Measurements from ENCODE around the gene KDM2A.

The KDM2A gene

DNA sequence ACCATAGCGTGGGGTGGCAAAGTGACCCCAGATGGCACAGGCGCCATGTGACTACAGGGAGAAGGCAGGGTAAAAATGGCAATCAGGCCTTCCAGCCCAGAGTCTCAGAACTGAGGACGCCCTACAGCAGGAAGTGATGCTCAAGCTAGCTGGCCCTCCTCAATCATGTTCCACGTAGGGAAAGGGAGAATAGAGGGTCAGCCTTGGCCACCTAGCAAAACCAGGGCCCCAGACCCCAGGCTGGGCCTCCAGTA, 169.1 kb downstream of the KDM2A start:
- DNase-seq: no peak

DNA sequence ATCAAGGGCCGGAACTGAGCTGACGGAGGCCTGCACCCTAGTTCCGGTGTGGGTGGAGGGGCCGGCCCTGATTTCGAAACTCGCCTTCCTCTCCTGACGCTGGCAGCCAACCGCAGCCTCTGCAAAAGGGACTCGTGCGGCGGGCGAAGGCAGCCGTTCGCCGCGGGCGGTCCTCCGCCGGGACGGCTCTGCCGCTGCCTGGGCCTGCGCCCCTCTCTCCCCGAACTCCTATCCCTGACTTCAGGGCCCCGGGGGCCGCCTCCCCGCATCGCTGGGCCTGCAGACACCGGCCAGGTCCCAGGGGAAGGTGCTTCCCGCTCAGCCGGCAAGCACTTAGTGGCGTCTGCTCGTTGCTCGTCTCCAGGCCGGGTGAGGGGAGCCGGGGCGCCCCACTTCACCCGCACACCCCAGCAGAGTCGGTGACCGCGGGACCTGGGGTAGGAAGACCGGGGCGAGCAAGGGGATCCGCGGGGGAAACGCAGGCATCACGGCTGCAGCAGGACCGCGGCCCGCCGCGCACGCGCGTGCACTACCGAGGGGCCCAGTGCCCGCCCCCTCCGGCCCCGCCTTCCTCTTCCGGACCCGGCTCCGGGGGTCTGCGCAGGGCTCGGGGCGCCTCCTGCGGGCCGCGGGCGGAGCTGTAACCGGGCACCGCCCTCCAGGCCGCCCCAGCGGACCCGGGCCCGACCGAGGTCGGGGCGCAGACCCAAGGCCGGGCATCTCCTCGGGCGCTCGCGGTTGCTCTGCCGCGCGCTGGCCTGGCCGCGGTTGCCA, 169.6 kb downstream of the KDM2A start:
- DNase-seq: peak; percentile 93

- DNase-seq: no peak
Observed at GRCh38 chr11:67289226-67289650, 170.2 kb downstream of the KDM2A start, which contains the start of gene ANKRD13D. Gene ANKRD13D, plus strand, starts transcription at chr11:67289303. Its CDS starts 158 bp downstream, at chr11:67289461.

DNA sequence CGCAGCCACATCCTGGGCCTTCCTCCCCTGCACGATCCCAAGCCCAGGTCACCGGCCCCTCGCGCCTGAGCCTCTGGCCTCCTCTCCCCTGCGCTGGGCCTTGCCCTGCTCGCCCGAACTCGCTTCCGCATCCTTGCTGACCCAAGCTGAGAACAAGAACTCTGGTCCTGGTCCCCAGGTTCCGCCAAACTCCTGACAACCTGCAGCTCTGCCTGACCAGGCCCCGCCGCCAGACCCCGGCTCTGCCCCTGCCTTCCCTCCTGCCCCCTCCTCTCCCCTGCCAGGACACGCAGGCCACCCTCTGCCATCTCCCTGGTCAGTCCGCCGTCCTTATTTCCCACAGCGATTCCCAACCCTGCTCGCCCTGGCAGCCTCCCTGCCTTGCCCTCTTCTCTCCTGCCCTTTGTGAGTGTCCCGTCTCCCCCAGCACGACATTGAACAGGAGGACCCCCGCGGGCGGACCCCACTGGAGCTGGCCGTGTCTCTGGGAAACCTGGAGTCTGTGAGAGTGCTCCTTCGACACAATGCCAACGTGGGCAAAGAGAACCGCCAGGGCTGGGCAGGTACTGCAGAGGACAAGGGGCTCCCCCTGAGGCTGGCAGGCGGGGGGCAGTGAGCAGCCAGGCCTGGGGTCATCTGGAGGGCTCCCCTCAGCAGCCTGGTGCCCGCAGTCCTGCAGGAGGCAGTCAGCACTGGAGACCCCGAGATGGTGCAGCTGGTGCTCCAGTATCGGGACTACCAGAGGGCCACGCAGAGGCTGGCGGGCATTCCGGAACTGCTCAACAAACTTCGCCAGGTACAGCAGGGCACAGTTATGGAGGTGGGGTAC, 170.8 kb downstream of the KDM2A start:
- DNase-seq: no peak

- DNase-seq: no peak
Observed at GRCh38 chr11:67290801-67291200, 171.7 kb downstream of the KDM2A start.

GRCh38 chr11:67291481-67292381, 172.7 kb downstream of the KDM2A start:
- no peak for DNase-seq

DNA sequence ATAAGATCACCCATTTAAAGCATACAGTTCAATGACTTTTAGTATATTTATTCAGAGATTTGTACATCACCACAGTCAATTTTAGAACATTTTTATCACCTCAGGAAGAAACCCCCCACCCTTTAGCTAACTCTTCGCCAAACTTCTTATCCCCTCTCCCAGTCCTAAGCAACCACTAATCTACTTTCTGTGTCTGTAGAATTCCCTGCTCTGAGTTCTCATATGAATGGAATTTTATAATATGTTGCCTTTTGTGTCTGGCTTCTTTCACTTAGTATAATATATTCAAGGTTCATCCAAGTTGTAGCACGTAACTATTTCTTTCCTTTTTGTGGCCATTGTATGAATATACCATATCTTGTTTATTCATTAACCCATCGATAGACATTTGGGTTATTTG, 173.6 kb downstream of the KDM2A start:
- DNase-seq: no peak

DNA sequence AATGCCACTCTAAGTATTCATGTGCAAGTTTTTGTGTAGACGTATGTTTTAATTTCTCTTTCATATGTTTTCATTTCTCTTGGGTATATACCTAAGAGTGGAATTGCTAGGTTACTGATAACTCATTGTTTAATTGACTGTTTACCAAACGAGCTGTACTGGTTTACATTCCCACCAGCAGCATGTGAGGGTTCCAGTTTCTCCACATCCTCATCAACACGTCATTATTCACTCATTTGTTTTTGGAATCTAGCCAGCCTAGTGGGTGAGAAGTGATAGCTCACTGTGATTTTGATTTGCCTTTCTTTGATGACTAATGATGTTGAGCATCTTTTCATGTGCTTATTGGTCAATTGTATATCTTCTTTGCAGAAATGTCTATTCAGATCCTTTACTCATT, 174.0 kb downstream of the KDM2A start:
- no peak for DNase-seq

DNA sequence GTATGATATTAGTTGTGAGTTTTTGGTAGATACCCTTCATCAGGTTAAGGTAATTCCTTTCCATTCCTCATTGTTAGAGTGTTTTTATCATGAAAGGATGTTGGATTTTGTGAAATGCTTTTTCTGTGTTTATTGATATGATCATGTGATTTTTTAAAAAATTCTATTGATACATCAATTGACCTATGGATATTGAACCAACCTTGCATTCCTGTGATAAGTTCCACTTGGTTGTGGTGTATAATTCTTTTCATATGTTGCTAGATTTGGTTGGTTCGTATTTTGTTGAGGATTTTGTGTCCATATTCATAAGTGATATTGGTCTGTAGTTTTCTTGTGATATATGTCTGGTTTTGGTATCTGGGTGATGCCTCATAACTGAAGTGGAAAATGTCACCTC, 176.8 kb downstream of the KDM2A start:
- no peak for DNase-seq

- DNase-seq: no peak
Observed at GRCh38 chr11:67298786-67299185, 179.7 kb downstream of the KDM2A start.

DNA sequence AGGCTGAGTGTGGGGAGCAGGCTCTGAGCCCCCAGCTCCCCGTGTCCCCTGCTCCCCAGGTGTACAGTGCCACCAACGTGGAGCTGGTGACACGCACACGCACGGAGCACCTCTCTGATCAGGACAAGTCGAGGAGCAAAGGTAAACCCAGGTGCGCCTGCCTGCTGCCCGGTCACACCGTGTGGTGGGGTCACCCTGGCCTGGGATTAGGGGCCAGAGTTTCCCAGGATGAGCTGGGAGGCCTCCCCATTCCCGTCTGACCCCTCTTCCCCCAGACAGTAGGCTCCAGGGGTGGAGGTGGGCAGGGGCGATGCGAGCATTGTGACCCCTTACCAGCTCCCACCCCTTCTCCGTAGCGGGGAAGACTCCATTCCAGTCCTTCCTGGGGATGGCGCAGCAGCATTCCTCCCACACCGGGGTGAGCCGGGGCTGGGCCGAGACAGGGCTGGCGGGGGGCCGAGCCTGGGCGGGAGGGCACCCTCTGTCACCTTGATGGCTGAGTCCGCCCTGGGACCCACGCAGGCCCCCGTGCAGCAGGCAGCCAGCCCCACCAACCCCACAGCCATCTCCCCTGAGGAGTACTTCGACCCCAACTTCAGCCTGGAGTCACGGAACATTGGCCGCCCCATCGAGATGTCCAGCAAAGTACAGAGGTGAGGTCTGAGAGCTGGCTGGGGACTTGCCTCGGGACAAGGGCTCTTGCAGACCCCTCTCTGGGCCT, 180.6 kb downstream of the KDM2A start:
- no peak for DNase-seq

- no peak for DNase-seq
Observed at GRCh38 chr11:67300256-67300755, 181.2 kb downstream of the KDM2A start.

GRCh38 chr11:67300756-67301312, 181.8 kb downstream of the KDM2A start:
- no peak for DNase-seq

GRCh38 chr11:67301313-67301921, 182.4 kb downstream of the KDM2A start:
- DNase-seq: no peak

GRCh38 chr11:67301951-67302516, 183.0 kb downstream of the KDM2A start:
- no peak for DNase-seq

DNA sequence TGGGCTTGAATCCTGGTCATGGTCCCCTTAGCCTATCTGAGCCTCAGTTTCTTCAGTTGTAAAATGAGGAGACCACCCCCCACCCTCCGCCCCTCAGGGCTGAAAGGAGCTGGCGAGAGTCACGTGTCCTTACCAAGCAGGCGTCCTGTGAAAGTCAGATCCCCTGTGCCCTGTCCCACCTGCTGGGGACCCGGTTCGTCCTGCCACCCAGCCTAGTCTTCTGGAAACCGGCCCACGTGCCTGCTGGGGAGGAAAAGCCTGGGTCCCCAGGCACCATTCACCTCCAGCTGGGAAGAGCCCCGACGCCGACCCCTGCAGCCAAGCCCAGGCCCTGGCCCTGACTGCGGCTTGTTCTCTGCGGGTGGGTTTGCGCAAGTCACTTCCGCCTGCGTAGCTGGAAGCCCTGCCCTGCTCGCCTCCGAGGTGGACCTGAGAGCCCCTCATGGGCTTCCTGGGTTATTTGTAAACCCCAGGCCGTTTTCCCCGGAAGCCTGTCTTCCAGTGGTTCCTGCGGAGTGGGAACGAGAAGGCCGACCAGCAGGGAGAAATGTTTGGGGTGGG, 183.6 kb downstream of the KDM2A start:
- DNase-seq: no peak

DNA sequence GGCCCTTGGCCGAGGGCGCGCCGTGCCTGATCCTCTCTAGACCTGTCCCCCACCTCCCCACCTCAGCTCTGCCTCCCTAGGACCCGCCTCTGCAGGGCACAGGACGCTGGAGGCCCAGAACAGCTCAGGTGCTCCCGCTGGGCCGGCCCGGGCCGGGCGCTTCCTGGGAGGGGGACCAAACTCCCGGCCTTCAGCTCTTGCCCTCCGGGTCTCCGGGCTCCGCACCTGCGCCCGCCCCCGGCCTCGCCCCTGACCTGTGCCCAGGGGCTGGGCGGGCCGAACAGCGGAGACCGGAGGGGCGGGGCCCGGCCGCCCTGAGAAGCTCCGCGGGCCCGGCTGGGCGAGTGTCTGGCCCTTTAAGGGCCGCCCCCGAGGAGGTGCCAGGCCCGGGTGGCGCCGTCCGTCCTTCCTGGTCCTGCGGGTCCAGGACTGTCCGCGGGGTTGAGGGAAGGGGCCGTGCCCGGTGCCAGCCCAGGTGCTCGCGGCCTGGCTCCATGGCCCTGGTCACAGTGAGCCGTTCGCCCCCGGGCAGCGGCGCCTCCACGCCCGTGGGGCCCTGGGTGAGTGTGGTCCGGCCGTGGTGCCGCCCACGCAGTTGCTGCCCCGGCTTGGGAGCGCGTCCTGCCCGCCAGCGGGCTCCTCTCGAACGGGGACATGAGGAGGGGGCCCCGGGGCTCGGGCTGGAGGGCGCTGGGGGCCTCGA, 184.2 kb downstream of the KDM2A start, which contains the start of gene SSH3:
TSS of gene SSH3 (plus strand) at position 399 of the 703 bp plus-strand sequence. CDS start at position 495, 96 bp downstream.
- peak; percentile 67 for DNase-seq

- DNase-seq: peak; percentile 45
Observed at GRCh38 chr11:67303835-67304411, 184.9 kb downstream of the KDM2A start.

- DNase-seq: no peak
Observed at GRCh38 chr11:67304511-67305113, 185.5 kb downstream of the KDM2A start.
